Mucosa of rectum (tissue), 2 donors: ENCODE measurements around the gene MCMBP.
"Not testable (repeated sequence)": the region's sequence is repeated elsewhere in the genome, so short reads cannot be mapped to it uniquely, and the experiment has no call there.

ENCODE experiments used
- H3K27ac ChIP-seq, 2 donors: one replicate each; pipeline ENCODE4 v1.7.0; 2013; ENCODE audit warnings: inconsistent platforms in 2 of 2, low read depth in 2 of 2, low read length in 2 of 2
- H3K27me3 ChIP-seq, 2 donors: one replicate each; pipeline ENCODE4 v1.7.0; 2013; ENCODE audit warnings: low read length in 2 of 2; ENCODE audit not compliant: control insufficient read depth in 2 of 2, insufficient read depth in 2 of 2
- H3K36me3 ChIP-seq, 2 donors: one replicate each; pipeline ENCODE4 v1.7.0; 2013; ENCODE audit warnings: low read length in 2 of 2; ENCODE audit not compliant: control insufficient read depth in 2 of 2, insufficient read depth in 2 of 2
- H3K4me1 ChIP-seq, 2 donors: one replicate each; pipeline ENCODE4 v1.7.0; 2013; ENCODE audit warnings: low read length in 2 of 2, mild to moderate bottlenecking in 1 of 2; ENCODE audit not compliant: control insufficient read depth in 2 of 2, insufficient read depth in 2 of 2
- H3K4me3 ChIP-seq, 2 donors: one replicate each; pipeline ENCODE4 v1.7.0; 2013; ENCODE audit warnings: low read length in 2 of 2
- H3K9ac ChIP-seq, 2 donors: one replicate each; pipeline ENCODE4 v1.7.0; 2013; ENCODE audit warnings: low read length in 2 of 2, low read depth in 1 of 2, mild to moderate bottlenecking in 1 of 2
- H3K9me3 ChIP-seq, 2 donors: one replicate each; pipeline ENCODE4 v1.7.0; 2013; ENCODE audit warnings: low read length in 2 of 2; ENCODE audit not compliant: control insufficient read depth in 2 of 2
- donor health status: healthy.
- donor health status: Normal muscosa, but diverticular disease.

MCMBP gene, protein sequence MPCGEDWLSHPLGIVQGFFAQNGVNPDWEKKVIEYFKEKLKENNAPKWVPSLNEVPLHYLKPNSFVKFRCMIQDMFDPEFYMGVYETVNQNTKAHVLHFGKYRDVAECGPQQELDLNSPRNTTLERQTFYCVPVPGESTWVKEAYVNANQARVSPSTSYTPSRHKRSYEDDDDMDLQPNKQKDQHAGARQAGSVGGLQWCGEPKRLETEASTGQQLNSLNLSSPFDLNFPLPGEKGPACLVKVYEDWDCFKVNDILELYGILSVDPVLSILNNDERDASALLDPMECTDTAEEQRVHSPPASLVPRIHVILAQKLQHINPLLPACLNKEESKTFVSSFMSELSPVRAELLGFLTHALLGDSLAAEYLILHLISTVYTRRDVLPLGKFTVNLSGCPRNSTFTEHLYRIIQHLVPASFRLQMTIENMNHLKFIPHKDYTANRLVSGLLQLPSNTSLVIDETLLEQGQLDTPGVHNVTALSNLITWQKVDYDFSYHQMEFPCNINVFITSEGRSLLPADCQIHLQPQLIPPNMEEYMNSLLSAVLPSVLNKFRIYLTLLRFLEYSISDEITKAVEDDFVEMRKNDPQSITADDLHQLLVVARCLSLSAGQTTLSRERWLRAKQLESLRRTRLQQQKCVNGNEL

GRCh38 chr10:119872610-119872859, at the start of gene MCMBP:
Gene MCMBP (minus strand): TSS chr10:119872843. CDS start chr10:119872584, 259 bp downstream.
- peak within 1 kb of the TSS; percentile 77 to 91 for H3K27ac ChIP-seq
- H3K27me3 ChIP-seq: no peaks in the 10 kb centered on the region
- H3K9ac ChIP-seq: peak within 1 kb of the TSS; percentile 77 to 84
- H3K4me1 ChIP-seq: peaks cover 11 to 17% of the 10 kb centered on the region in 2 donors
- peak within 1 kb of the TSS; percentile 82 to 92 for H3K4me3 ChIP-seq
- no peaks in the 10 kb centered on the region for H3K36me3 ChIP-seq
- H3K9me3 ChIP-seq: no peaks in the 10 kb centered on the region

DNA sequence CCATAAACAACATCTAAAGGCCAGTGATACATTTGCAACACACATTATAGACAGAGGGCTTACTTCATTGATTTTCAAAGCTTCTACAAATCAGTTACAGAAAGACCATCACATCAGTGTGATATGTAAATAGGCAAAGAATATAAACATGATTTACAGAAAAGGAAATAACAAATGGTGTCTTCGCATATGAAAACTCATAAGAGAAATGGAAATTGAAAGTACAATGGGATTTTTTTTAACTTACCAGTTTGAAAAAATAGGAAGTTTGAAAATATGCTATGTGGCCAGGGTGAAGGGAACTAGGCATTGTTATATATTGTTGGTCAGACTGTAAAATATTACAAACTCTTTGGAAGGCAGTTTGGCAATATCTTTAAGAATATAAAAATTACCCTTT, 47.2 kb upstream of the MCMBP start:
- no peaks in the 10 kb centered on the region for H3K4me1 ChIP-seq
- no peaks in the 10 kb centered on the region for H3K27me3 ChIP-seq
- peaks cover 50 to 54% of the 10 kb centered on the region in 2 donors for H3K36me3 ChIP-seq
- no peak overlapping the region for H3K27ac ChIP-seq
- no peak overlapping the region for H3K4me3 ChIP-seq
- no peak overlapping the region for H3K9ac ChIP-seq
- no peaks in the 10 kb centered on the region for H3K9me3 ChIP-seq

DNA sequence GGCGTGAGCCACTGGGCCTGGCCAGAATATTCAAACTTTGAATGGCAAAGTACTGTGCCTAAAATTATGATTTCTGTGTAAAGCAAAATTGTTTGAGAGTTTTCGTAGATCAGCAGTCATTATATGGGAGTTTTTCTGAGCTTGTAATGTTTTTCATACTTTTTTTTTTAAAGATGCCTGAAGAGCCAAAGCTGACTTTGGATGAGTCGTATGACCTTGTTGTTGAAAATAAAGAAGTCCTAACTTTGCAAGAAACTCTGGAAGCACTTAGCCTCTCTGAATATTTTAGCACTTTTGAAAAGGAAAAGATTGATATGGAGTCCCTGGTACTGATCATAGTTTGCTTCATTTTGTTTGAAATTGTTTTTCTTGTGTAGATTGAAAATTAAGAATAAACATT, 46.6 kb upstream of the MCMBP start:
- H3K27ac ChIP-seq: no peak overlapping the region
- no peak overlapping the region for H3K4me3 ChIP-seq
- H3K36me3 ChIP-seq: peaks cover 52 to 53% of the 10 kb centered on the region in 2 donors
- no peaks in the 10 kb centered on the region for H3K4me1 ChIP-seq
- no peaks in the 10 kb centered on the region for H3K27me3 ChIP-seq
- H3K9ac ChIP-seq: no peak overlapping the region
- H3K9me3 ChIP-seq: no peaks in the 10 kb centered on the region

DNA sequence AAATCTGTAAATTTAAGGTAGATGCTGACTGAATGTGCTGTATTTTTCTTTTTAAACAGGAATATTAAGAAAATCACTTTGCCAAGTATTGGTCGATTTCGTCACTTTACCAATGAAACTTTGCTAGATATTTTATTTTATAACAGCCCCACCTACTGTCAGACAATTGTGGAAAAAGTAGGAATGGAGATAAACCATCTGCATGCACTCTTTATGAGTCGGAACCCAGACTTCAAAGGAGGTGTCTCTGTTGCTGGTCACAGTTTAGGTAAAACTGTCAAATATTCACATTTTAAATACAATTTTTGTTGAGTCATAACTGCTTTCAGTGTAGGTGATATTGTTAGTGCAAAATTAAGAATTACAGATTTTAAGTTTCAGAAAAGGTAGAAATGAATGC, 45.1 kb upstream of the MCMBP start:
- no peak overlapping the region for H3K4me3 ChIP-seq
- H3K9me3 ChIP-seq: no peaks in the 10 kb centered on the region
- H3K27ac ChIP-seq: no peak overlapping the region
- no peaks in the 10 kb centered on the region for H3K27me3 ChIP-seq
- no peaks in the 10 kb centered on the region for H3K4me1 ChIP-seq
- peaks cover 49 to 58% of the 10 kb centered on the region in 2 donors for H3K36me3 ChIP-seq
- no peak overlapping the region for H3K9ac ChIP-seq

DNA sequence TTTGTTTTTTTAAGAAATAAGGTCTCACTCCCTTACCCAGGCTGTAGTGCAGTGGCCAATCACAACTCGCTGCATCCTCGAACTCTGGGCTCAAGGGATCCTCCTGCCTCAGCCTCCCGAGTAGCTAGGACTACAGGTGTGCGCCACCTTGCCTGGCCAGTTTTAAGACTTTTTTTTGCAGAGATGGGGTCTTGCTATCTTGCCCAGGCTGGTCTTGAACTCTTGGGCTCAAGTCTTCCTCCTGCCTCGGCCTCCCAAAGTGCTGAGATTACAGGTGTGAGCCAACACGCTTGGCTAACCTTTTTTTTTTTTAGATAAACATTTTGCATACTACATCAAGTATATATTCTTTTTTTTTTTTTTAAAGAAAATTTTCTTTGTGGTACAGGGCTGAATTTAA, 38.0 kb upstream of the MCMBP start:
- no peak overlapping the region for H3K27ac ChIP-seq
- H3K4me1 ChIP-seq: no peaks in the 10 kb centered on the region
- peaks cover 30 to 49% of the 10 kb centered on the region in 2 donors for H3K36me3 ChIP-seq

DNA sequence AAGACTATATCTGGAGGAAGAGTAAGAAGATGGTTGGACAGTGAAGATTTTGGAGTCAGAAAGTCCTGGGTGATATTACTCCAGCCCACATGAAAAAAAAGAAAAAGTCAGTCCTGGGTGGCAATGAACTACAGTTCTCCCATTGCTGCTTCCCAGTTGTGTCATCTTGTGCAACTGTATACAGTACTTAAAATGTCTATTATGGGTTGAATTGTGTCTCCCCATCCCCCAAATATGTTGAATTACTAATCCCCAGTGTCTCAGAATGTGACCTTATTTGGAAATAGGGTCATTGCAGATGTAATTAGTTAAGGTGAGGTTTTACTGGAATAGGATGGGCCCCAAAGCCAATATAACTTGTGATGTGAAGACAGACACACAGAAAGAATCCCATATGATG, 35.5 kb upstream of the MCMBP start:
- no peak overlapping the region for H3K4me3 ChIP-seq
- H3K9me3 ChIP-seq: no peaks in the 10 kb centered on the region
- H3K27me3 ChIP-seq: no peaks in the 10 kb centered on the region
- no peak overlapping the region for H3K27ac ChIP-seq
- H3K9ac ChIP-seq: no peak overlapping the region
- H3K36me3 ChIP-seq: peaks cover 37 to 58% of the 10 kb centered on the region in 2 donors
- no peaks in the 10 kb centered on the region for H3K4me1 ChIP-seq

More for the DNA sequence above, 38.0 kb upstream of the MCMBP start:
- Histone ChIP-seq H3K9me3 (no peaks in the 10 kb centered on the region), H3K27me3 (no peaks in the 10 kb centered on the region), H3K9ac (no peak overlapping the region), H3K4me3 (no peak overlapping the region)

- peaks cover 37 to 56% of the 10 kb centered on the region in 2 donors for H3K36me3 ChIP-seq
- not testable (repeated sequence) for H3K4me1 ChIP-seq, H3K9me3 ChIP-seq
Measured at GRCh38 chr10:119907695-119908094, 35.1 kb upstream of the MCMBP start.

GRCh38 chr10:119903946-119904666, 31.5 kb upstream of the MCMBP start:
- H3K4me1 ChIP-seq: no peaks in the 10 kb centered on the region
- H3K27ac ChIP-seq: no peak overlapping the region
- H3K27me3 ChIP-seq: no peaks in the 10 kb centered on the region
- H3K9ac ChIP-seq: no peak overlapping the region
- H3K36me3 ChIP-seq: peaks cover 29 to 42% of the 10 kb centered on the region in 2 donors
- H3K4me3 ChIP-seq: no peak overlapping the region
- H3K9me3 ChIP-seq: no peaks in the 10 kb centered on the region

More at GRCh38 chr10:119907695-119908094, 35.1 kb upstream of the MCMBP start:
- H3K27ac ChIP-seq, H3K9ac ChIP-seq, H3K27me3 ChIP-seq, H3K4me3 ChIP-seq: not testable (repeated sequence)

- H3K27me3 ChIP-seq: no peaks in the 10 kb centered on the region
- no peaks in the 10 kb centered on the region for H3K9me3 ChIP-seq
- H3K4me3 ChIP-seq: no peak overlapping the region
- peaks cover 7 to 31% of the 10 kb centered on the region in 2 donors for H3K4me1 ChIP-seq
- H3K9ac ChIP-seq: no peak overlapping the region
- no peak overlapping the region for H3K27ac ChIP-seq
- peaks cover 14 to 20% of the 10 kb centered on the region in 2 donors for H3K36me3 ChIP-seq
Measured at GRCh38 chr10:119898577-119898976, 25.9 kb upstream of the MCMBP start.
